Middle frontal gyrus (tissue), 1 donor: ENCODE data around the gene RILPL1.
"Not testable (repeated sequence)": the region's sequence is repeated elsewhere in the genome, so short reads cannot be mapped to it uniquely, and the experiment has no call there.

Experiments
- DNase-seq: peaks from one replicate; pipeline ENCODE4 v3.0.0-alpha.2; 2015; ENCODE audit warnings: low spot score; ENCODE audit errors: extremely low spot score

The RILPL1 gene

DNA sequence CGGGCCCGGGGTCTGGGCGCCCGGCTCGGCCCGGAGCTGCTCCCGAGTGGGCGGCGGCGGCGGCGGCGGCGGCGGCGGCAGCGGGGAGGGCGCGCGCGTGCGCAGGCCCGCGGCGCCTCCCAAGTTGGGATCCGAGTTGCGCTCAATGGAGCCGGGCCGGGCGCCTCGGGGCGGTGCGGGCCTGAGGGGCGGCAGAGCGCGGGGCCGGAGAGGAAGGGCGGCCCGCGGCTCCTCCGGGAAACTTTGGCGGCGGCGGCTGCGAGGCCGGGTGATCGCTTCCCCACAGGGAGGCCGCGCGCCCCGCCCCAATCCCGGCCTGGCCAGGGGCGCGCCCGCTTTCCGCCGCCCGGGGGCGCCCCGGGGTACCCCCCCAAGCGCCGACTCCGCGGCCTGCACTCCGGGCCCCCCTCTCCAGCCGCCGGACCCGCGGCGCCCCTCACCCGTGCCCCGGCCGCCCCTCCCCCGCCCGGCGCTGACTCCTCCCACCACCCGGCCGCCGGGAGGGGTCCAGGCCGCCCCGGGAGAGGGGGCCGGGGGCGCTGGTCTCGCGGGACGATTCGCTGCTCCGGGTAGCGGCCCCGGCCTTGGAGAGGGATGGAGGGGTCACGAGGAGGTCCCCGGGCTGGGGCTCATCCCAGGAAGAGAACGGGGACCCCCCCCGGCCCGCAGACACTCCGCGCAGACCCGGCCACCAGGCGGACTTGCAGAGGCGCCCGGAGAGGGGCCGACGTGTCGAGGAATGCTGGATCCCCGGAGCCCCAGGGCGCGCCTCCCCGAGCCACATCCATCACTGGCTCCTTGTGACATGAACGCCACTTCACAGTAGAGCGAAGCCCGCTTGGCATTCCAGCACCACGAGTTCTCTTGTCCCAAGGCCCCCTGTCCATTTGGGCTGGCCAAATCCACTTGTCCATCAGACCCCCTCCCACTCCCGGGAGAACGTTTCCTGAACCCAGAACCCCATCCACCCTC, at the start of gene RILPL1:
Gene RILPL1, minus strand, starts transcription at position 48 of the 972 bp plus-strand sequence. CDS start 237 bp downstream, outside the sequence.
- DNase-seq, result peak; percentile 27

GRCh38 chr12:123580772-123581171, 47.3 kb upstream of the RILPL1 start:
- DNase-seq, result no peak

DNA sequence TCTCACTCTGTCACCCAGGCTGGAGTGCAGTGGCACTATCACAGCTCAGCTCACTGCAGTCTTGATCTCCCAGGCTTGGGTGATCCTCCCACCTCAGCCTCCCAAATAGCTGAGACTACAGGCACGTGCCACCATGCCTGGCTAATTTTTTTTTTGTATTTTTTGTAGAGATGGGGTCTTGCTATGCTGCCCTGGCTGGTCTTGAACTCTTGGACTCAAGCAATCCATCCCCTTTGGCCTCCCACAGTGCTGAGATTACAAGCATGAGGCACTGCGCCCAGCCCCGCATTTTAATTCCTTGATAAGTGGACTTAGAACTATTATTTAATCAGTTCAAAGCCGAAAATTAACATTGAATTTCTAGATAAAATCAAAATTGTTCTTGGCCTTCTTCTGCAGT, 45.3 kb upstream of the RILPL1 start:
- DNase-seq, result not testable (repeated sequence)

- DNase-seq, result no peak
Measured at GRCh38 chr12:123578243-123578642, 44.7 kb upstream of the RILPL1 start.

- DNase-seq, result no peak
Measured at GRCh38 chr12:123576611-123577010, 43.1 kb upstream of the RILPL1 start.

- no peak for DNase-seq
Measured at GRCh38 chr12:123573870-123574269, 40.4 kb upstream of the RILPL1 start.

DNA sequence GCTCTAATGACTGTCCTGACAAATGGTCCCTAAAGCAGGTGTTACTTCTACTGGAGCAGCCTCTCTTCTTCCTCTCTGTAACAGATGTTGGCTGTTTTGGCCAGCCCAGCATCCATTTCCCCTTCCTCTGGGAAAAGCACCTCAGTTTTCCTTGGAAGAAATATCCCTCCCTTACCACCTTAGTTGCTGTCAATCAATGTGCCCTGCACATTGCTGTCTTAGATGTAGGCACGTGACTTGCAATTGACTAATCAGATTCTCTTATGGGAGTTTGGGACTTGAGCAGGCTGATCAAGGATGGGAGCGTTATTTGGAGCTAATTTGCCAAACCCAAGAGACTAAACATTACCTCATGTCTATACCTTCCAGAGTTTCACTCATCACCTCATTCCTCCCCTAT, 38.9 kb upstream of the RILPL1 start:
- DNase-seq, result no peak

- no peak for DNase-seq
Measured at GRCh38 chr12:123571343-123571813, 37.9 kb upstream of the RILPL1 start.

GRCh38 chr12:123559468-123559867, 25.9 kb upstream of the RILPL1 start:
- DNase-seq, result no peak

DNA sequence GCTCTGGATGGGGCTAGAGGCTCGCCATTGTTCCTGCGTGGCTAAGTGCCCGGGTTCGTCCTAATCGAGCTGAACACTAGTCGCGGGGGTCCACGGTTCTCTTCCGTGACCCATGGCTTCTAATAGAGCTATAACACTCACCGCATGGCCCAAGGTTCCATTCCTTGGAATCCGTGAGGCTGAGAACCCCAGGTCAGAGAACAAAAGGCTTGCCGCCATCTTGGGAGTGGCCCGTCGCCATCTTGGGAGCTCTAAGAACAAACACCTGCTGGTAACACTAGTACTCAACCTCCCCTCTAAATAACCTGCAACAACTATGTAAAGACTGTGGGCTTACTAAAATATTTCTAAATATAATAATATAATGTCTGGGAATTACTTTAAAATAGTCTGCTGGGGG, 25.0 kb upstream of the RILPL1 start:
- not testable (repeated sequence) for DNase-seq

GRCh38 chr12:123554843-123555242, 21.3 kb upstream of the RILPL1 start:
- not testable (repeated sequence) for DNase-seq

DNA sequence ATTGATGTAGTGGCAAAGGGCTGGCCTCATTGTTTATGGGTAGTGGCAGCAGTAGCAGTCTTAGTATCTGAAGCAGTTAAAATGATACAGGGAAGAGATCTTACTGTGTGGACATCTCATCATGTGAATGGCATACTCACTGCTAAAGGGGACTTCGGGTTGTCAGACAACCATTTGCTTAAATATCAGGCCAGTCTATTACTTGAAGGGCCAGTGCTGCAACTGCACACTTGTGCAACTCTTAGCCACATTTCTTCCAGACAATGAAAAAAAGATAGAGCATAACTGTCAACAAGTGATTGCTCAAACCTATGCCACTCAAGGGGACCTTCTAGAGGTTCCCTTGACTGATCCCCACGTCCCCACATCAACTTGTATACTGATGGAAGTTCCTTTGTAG, 20.6 kb upstream of the RILPL1 start:
- DNase-seq, result not testable (repeated sequence)

DNA sequence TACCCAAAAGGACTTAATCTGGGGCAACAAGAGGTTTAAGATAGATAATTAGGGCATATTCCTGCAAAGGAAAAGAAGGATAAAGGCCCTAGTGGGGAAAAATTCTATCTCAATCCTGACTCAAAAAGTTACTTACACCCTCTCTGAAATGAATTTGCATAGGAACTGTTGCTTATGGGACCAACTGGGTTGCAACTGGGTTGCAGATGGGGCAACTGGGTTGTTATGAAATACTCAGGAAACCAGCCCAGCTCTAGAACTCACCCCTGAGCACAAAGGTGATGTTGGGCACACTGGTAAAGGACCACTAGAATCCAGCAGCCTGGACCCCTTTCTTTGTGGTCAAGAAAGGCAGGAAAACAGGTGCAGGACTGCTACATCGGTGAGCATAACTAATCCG, 17.2 kb upstream of the RILPL1 start:
- no peak for DNase-seq

- DNase-seq, result no peak
Measured at GRCh38 chr12:123548107-123548506, 14.6 kb upstream of the RILPL1 start.

DNA sequence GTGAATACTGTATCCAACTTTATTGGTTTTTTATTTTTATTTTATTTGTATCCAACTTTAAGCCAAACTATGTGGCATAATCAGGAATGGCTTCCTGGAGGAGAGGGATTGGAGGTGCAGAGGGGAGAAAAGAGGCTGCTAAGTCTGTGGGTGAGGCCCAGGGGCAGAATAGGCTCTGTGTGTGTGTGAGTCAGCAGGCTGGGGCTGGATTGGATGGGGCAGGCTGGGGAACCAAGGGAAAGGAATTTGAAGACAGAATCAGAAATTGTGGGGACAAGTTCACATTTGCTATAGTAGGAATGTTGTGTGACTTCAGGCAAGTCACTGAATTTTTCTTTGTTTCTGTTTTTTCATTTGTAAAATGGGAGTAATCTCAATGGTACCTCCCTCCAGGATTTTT, 12.8 kb upstream of the RILPL1 start:
- no peak for DNase-seq

DNA sequence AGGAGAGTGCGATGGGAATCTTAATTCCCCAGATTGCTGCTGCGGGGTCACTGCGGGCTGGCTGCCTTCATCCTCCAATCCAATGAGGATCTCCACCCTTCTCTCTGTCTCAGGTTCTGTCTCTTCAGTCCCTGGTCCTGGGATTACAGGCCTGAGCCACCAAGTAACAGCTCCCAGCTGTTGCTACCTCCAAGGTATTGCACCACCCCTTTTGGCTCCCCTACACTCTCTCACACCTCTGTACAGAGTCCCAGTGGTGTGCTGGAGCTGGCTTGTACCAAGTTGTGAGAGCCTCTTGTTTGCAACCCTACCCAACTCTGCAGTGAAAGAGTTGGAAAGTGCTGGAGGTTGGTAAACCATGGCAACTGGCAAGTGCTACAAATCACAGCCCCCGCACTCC, 10.0 kb upstream of the RILPL1 start:
- DNase-seq, result no peak

DNA sequence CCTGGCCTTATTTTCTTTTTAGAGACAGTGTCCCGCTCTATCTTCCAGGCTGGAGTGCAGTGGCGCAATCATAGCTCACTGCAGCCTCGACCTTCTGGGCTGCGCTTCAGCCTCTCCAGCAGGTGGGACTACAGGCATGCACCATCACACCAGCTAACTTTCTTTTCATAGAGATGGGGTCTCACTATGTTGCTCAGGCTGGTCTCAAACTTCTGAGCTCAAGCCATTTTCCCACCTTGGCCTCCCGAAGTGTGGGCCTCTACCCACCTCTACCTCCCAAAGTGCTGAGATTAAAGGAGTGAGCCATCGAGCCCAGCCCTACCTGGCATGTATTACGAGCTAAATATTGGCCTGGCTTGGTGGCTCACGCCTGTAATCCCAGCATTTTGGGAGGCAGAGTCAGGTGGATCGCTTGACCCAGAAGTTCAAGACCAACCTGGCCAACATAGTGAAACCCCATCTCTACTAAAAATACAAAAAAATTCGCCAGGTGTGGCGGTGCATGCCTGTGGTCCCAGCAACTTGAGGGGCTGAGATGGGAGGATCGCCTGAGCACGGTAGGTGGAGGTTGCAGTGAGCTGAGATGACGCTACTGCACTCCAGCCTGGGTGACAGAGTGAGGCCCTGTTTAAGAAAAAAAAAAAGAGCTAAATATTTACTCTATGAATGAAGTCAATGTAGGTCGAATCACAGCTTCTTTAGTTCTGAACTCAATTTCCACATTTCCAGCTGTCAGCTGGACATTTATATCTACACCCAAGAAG, 7.6 kb upstream of the RILPL1 start:
- no peak for DNase-seq

DNA sequence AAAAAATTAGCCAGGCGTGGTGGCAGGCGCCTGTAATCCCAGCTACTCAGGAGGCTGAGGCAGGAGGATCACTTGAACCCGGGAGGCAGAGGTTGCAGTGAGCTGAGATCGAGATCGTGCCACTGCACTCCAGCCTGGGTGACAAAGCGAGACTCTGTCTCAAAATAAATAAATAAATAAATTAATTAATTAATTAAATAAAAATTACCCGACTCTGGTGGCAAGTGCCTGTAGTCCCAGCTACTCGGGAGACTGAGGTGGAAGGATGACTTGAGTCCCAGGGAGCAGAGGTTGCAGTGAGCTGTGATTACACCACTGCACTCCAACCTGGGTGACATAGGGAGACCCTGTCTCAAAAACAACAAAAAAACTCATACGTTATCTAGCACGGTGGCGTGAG, 2.4 kb upstream of the RILPL1 start:
- DNase-seq, result not testable (repeated sequence)

DNA sequence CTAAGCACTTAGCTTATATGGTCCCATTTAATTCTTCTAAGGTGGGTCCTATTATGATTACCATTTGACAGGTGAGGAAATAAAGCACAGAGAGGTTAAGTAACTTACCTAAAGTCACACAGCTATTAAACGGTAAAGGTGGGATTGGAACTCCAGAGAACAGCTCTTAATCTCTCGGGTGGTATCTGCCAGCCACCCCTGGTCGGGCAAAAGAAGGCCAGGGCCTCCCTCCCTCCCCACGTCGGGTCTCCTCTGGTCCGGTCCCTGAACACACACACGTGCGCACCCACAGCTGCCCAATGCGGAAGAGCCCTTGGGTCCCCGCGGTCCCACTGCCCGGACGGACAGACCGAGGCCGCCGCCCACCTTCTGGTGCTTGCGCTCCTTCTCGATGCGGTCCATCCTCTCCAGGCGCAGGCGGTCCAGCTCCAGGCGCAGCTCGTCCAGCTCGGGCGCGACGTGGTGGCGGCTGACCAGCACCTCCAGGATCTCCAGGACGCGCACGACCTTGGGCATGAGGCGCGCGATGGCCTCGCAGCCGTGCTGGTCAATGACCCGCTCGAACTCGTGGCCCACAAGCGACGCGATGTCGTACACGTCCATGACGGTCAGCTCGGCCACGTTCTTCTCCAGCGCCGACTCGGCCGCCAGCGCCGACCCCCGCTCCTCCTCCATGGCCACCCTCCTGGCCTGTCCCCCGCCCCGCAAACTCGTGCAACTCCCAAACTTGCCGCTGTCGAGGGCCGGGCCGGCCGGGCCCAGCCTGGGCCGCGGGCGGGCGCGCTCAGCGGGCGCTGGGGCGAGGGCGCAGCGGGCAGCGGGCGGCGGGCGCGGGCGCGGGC, 490 bp downstream of the RILPL1 start:
- no peak for DNase-seq

DNA sequence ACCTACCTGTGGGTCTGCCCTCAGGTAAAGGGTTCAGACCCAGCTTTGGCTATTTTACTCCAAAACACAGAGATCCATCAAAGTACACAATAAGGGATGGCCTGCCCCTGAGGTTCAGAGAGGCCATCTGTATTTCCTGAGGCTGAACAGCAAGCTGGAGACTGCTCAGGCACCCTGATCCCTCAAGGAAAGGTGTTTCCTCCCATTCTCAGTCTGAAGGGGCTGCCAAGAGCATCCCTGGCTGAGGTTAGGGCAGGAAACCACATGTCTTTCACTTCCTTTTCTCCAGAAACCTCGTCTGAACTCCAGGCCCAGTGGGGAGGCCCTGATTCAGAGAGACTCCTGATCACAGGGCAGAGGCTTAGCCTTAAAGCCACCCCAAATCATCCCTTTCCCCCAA, 1.5 kb downstream of the RILPL1 start:
- no peak for DNase-seq

DNA sequence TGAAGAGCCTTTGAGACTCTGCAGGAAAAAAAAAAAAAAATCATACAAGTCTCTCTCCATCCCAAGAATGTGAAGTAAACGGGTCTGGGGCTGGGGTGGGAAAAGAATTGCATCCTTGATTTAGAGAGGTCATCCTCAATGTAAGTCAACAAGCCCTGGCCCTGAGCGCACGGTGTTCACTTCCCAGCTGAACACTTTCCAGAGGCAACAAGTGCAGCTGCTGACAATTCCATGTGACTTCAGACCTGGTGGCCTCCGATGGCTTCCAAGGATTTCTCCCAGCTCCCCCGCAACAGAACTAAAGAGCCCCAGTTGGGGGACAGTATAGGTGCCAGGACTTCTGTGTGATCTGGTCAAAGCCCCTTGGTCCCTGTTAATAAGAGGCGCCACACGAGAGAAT, 2.4 kb downstream of the RILPL1 start:
- DNase-seq, result no peak
